Stimulated activated CD4-positive, alpha-beta T cell treated with anti-CD3 and anti-CD28 coated beads, Interleukin-2, amount 100 ng/mL, for 48 hours (primary cell): ENCODE data around the gene SYNE4.
"Not testable (repeated sequence)": the region's sequence is repeated elsewhere in the genome, so short reads cannot be mapped to it uniquely, and the experiment has no call there.

Experiments used
- DNase-seq, 2 donors: peaks; one replicate each; pipeline ENCODE4 v3.0.0-alpha.2; 2020

Gene SYNE4, protein sequence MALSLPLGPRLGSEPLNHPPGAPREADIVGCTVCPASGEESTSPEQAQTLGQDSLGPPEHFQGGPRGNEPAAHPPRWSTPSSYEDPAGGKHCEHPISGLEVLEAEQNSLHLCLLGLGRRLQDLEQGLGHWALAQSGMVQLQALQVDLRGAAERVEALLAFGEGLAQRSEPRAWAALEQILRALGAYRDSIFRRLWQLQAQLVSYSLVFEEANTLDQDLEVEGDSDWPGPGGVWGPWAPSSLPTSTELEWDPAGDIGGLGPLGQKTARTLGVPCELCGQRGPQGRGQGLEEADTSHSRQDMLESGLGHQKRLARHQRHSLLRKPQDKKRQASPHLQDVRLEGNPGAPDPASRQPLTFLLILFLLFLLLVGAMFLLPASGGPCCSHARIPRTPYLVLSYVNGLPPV

GRCh38 chr19:36008336-36008978 is at the start of gene SYNE4:
SYNE4 (minus strand) TSS chr19:36008813; CDS start chr19:36008681, 132 bp downstream.
- DNase-seq = no peak

DNA sequence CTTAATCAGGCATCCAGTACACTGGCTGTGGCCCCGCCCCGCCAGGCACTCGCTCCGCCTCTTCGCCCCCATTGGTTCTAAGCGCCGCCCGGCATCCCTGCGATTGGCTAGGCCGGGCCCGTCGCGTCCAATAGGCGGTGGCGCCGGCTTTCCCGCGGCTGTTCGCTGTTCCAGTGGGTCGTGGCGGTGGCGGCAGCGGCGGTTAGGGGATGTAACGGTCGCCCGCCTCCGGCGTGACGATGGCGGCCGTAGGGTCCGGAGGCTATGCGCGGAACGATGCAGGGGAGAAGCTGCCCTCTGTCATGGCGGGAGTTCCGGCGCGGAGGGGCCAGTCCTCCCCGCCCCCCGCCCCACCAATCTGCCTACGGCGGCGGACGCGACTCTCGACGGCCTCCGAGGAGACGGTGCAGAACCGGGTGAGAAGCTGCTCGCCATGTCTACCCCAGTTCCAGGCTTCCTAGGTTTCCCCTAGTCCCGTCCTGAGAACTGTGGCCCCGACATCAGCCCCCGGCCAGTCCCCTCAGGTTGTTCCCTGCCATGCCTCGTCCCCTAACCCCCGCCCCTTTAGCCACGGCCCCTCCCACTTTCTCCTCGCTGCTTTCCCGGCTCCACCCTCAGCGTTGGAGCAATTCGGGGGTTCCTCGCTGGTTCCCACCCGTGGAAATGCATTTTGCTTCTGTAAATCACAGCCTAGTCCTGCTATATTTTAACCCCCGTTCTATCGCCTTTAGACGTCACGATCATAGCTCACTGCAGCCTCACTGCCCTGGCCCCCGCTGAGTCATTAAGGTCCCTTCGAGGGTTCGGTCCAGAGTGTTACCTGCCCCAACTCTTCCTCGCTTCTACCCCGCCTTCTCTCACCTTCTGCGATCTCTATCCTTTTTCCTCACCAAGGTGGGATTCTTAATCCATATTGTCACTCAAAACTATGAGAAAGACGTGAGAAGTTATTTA is 46.4 kb upstream of the SYNE4 start, which contains the start of gene WDR62:
WDR62 (plus strand) TSS at position 165 of the 954 bp plus-strand sequence; CDS start at position 240, 75 bp downstream.
- peak; percentile 91 to 93 for DNase-seq

- DNase-seq = peak; percentile 99
These were observed 45.6 kb upstream of the SYNE4 start, which contains the start of gene THAP8 for GRCh38 chr19:36054119-36054732. THAP8 (minus strand) TSS chr19:36054285; CDS start chr19:36054217, 68 bp downstream.

GRCh38 chr19:36051637-36052036 is 43.0 kb upstream of the SYNE4 start:
- DNase-seq = no peak

DNA sequence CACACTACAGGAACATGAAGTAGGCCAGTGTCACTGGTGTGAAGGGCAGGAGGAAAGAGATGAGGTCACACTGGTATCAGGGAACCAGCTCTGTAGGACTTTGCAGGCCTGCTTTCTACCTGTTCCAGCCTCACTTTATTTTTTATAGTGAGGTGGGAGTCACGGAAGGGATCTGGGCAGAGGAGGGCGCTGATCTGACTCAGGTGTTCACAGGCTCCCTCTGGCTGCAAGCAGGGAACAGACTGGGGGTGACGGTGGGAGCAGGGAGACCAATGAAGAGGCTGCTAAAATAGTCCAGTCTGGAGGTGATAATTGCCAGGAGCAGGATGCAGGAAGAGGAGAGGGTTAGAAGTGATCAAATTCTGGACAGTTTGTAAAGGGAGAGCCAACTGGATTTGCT is 42.6 kb upstream of the SYNE4 start:
- DNase-seq = no peak

DNA sequence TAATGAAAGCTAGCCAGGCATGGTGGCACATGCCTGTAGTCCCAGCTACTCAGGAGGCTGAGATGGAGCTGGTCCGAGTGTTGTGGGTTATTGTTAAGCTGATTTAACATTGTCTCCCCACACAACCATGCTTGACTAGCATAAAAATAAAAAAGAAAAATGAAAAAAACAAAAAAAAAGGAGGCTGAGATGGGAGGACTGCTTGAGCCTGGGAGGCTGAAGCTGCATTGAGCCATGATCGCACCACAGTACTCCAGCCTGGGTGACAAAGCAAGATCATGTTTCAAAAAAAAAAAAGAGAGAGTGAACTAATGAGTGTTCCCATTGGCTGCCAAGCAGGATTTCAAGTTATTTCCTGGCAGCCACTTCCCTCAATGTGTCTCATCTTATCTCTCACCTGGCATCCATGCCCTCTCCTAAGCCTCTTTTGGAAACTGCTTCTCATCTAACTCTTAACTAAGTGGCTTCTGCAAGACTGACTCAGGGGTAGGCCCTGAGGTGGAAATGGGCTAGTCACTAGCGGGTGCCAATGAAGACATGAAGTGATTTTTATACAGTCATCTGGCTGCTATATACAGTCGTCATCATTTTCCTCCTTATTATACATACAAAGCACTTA is 40.6 kb upstream of the SYNE4 start:
- DNase-seq = no peak

DNA sequence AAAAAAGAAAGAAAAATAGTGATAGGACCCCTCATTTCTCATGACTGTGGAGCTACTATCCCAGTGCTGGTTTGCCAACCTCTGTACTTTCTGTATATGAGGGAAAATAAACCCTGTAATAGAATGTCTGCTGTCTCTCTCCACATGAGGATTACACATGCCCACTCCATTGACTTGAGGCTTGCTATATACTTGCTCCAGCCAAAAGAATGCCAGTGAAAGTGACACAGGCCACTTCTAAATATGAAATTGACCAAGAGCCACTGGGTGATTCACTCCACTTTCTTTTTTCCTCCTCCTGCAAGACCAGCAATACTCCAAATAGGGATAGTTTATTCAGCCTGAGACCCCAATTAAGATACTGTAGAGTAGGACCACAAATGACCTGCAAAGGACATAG is 39.2 kb upstream of the SYNE4 start:
- DNase-seq = no peak

GRCh38 chr19:36046443-36047050 is 37.9 kb upstream of the SYNE4 start:
- no peak for DNase-seq

- DNase-seq = no peak
These were observed 35.3 kb upstream of the SYNE4 start for GRCh38 chr19:36043952-36044351.

GRCh38 chr19:36041831-36042230 is 33.2 kb upstream of the SYNE4 start:
- no peak for DNase-seq

- not testable (repeated sequence) for DNase-seq
These were observed 32.5 kb upstream of the SYNE4 start for GRCh38 chr19:36041092-36041491.

DNA sequence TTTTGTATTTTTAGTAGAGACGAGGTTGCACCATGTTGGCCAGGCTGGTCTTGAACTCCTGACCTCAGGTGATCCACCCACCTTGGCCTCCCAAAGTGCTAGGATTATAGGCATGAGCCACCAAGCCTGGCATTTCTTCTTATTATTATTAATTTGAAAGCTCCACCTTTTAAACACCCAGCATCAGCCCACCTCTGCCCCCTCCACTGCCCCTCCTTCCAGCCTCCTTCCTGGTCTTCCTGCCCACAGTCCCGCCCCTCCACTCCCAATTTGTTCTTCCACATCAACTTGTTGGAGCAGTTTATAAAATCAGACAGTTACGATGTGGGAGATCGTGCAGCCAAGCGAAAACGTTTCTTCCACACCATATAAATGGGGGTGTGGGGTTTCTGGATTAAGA is 31.9 kb upstream of the SYNE4 start:
- no peak for DNase-seq

- DNase-seq = peak in 1 of 2 donors; percentile 42
These were observed 23.9 kb upstream of the SYNE4 start, which contains the start of gene CLIP3 for GRCh38 chr19:36032251-36033104. CLIP3 (minus strand) TSS chr19:36032873; CDS start chr19:36032357, 516 bp downstream.

DNA sequence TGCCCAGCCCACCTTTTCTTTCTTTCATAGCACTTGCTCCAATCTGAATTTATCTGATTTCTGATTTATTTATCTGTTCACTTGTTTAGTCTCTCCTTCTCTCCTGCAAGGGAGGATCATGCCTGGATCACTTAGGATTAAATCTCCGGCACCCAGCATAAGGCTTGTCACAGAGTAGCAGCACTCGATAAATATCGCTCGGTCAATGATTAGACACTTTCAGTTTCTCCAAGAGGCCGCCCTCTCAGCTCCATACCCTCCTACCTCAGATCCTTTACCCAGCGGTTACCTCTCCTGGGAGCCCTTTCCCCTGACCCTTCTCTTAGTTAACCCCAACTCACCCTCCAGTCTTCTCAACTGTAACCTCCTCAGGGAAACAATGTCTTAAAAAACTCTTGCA is 22.7 kb upstream of the SYNE4 start:
- no peak for DNase-seq

DNA sequence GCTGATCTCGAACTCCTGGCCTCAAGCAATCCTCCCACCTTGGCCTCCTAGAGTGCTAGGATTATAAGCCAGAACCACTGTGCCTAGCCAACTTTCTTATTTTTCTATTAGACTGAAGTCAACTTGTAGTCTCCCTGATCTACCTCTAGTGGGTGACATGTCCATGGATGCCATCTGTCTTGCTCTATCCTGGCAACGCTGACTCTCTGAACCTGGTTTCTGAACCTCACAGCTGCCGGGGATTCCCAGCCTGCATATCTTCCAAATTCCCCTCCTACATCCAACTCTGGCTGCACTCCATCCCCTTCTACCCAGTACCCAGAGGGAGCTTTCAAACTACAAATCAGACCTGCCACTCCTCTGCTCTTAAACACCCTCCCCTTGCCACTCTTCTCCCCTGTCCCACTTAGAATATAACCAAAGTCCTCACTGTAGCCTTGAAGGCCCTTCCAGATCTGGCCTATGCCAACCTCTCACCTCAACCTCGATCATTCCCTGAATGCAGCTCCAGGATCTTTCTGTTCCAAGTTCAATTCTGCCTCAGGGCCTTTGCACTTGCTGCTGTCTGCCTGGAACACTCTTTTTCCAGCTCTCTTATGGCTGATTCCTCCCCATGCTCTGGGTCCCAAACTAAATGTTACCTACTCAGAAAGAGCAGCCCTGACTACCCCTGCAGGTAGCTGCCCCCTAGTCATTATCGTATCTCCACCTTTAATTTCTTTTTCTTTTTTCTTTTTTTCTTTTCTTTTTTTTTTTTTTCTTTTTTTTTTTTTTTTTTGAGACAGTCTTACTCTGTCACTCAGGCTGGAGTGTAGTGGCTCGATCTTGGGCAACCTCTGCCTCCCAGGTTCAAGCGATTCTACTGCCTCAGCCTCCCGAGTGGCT is 21.9 kb upstream of the SYNE4 start:
- DNase-seq = no peak

DNA sequence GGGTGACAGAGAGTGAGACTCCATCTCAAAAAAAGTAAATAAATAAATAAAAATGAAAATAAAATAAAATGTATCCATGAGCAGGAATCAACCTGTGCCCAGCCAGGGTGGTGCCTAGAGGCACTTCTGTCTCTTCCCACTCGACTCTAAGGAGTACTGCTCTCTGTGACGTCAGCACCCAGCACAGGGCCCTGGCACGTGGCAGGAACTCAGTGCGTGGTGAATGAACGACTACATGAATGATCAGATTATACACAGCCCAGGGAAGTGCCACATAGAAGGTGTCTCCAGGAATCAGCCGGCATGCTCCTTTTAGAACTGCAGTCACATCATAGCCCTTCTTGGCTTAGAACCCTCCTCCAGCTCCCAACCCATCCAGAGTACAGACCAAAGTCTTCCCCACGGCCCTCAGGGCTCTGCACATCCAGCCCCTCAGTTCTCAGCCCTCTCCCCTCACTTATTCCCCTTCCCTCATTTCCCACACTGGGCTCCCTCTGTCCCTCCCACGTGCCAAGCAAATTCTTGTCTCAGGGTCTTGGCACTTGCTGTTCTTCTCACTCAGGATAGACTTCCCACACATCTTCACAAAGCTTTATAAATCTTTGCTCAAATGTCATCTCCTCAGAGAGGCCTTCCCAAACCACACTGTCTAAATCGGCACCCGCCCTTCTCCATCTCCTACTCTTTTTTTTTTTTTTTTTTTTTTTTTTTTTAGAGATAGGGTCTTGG is 19.9 kb upstream of the SYNE4 start:
- DNase-seq = no peak

DNA sequence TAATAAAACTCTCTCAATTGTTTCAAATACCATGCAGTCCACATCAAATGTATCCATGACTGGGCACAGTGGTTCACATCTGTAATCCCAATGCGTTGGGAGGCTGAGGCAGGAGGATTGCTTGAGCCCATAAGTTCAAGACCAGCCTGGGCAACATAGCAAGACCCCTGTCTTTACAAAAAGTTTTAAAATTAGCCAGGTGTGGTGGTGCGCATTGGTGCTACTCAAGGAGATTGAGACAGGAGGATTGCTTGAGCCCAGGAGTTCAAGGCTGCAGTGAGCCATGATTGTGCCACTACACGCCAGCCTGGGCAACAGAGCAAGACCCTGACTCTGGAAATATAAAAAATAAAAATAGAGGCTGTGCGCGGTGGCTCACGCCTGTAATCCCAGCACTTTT is 19.1 kb upstream of the SYNE4 start:
- no peak for DNase-seq

GRCh38 chr19:36026091-36026876 is 17.7 kb upstream of the SYNE4 start:
- no peak for DNase-seq
